22Rv1 (cell line): ENCODE results near the gene SIPA1L2.

ENCODE experiments used
- CTCF ChIP-seq: fragments of 450-650 bp; IDR thresholded peaks from 2 replicates; pipeline ENCODE4 v1.5.1; 2017; ENCODE audit warnings: mild to moderate bottlenecking
- ZFX ChIP-seq: fragments of 450-650 bp; IDR thresholded peaks from 2 replicates; pipeline ENCODE4 v1.6.1; 2017; ENCODE audit warnings: antibody characterized with exemption, borderline replicate concordance

- TF ChIP-seq CTCF = no peak
- no peak for TF ChIP-seq ZFX
Observed at GRCh38 chr1:232673256-232673655, 43.3 kb upstream of the SIPA1L2 start.
